ENCODE data around the gene SLC6A18.

Gene SLC6A18

GRCh38 chr5:1203968-1204692 is 21.1 kb upstream of the SLC6A18 start:
- no peak for DNase-seq

- DNase-seq = peak; percentile 21
These were observed 20.4 kb upstream of the SLC6A18 start for GRCh38 chr5:1204693-1205242.

GRCh38 chr5:1205255-1206180 is 19.7 kb upstream of the SLC6A18 start:
- no peak for DNase-seq

GRCh38 chr5:1206521-1207412 is 18.4 kb upstream of the SLC6A18 start:
- DNase-seq = no peak

- no peak for DNase-seq
These were observed 17.6 kb upstream of the SLC6A18 start for GRCh38 chr5:1207555-1207954.

- no peak for DNase-seq
These were observed 16.9 kb upstream of the SLC6A18 start for GRCh38 chr5:1208221-1208742.

GRCh38 chr5:1208743-1209488 is 16.3 kb upstream of the SLC6A18 start:
- DNase-seq = no peak

- DNase-seq = no peak
These were observed 15.7 kb upstream of the SLC6A18 start for GRCh38 chr5:1209489-1209852.

- no peak for DNase-seq
These were observed 15.0 kb upstream of the SLC6A18 start for GRCh38 chr5:1209896-1210776.

- no peak for DNase-seq
These were observed 14.3 kb upstream of the SLC6A18 start for GRCh38 chr5:1210832-1211251.

GRCh38 chr5:1211701-1212100 is 13.5 kb upstream of the SLC6A18 start:
- DNase-seq = no peak

GRCh38 chr5:1212271-1212670 is 12.9 kb upstream of the SLC6A18 start:
- DNase-seq = no peak

GRCh38 chr5:1212881-1213280 is 12.3 kb upstream of the SLC6A18 start:
- DNase-seq = no peak

GRCh38 chr5:1213508-1214162 is 11.5 kb upstream of the SLC6A18 start:
- DNase-seq = no peak

GRCh38 chr5:1214163-1214935 is 10.8 kb upstream of the SLC6A18 start:
- no peak for DNase-seq

GRCh38 chr5:1214936-1215220 is 10.3 kb upstream of the SLC6A18 start:
- DNase-seq = peak; percentile 78

GRCh38 chr5:1215320-1216096 is 9.7 kb upstream of the SLC6A18 start:
- no peak for DNase-seq

GRCh38 chr5:1216211-1216917 is 8.8 kb upstream of the SLC6A18 start:
- no peak for DNase-seq
